ENCODE results near the gene RBMS3. TPM values are rescaled to one million over a fixed set of nuclear protein-coding genes. Genes with fewer than 3 reads are reported as not detected.
"Not testable (repeated sequence)": the region's sequence is repeated elsewhere in the genome, so short reads cannot be mapped to it uniquely, and the experiment has no call there.

Gene RBMS3
- total and polyA plus RNA-seq, 4 donors, result 29.1 to 86.7 (median 58.1) TPM

DNA sequence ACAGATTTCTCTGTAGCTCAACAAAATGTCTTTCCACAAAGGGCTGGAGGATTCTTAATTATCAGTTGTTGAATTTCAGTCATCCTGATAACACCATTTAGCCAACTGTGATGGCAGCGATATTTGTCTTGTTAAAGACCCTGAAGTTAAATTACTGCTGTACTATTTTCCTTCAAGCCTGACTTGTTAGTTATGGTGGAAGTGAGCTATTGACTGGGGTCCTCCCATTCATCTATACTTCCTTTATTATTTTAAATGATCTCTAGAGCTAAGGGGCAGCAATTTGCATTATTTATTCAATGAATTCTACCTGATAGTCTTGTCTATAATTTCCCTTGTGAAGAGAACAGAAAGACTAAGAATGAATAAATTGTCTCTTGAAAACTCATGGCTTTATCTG lies 64.1 kb downstream of the RBMS3 start:
- Histone ChIP-seq H3K27ac (ENCODE audit: low read depth, low read length) (no peak overlapping the region), H3K9me3 (ENCODE audit: control insufficient read depth, insufficient read depth, low read length) (no peaks in the 10 kb centered on the region), H3K27me3 (ENCODE audit: control insufficient read depth, insufficient read depth, low read length) (no peaks in the 10 kb centered on the region), H3K4me1 (ENCODE audit: control insufficient read depth, insufficient read depth, low read length) (no peaks in the 10 kb centered on the region), H3K36me3 (ENCODE audit: control insufficient read depth, insufficient read depth, low read length) (no peaks in the 10 kb centered on the region), H3K4me3 (ENCODE audit: low read depth, low read length) (no peak overlapping the region)
- DNase-seq (ENCODE audit: low read depth in 4 of 6, low spot score in 6 of 6), result peak in 1 of 6 donors; percentile 47
- WGBS (ENCODE audit: insufficient coverage), result no CpG with 5 or more reads among the region's 1 CpG

GRCh38 chr3:29345516-29346300 lies 64.8 kb downstream of the RBMS3 start:
- WGBS (ENCODE audit: insufficient coverage), result 17% methylated on average over 1 of the region's 3 CpGs

DNA sequence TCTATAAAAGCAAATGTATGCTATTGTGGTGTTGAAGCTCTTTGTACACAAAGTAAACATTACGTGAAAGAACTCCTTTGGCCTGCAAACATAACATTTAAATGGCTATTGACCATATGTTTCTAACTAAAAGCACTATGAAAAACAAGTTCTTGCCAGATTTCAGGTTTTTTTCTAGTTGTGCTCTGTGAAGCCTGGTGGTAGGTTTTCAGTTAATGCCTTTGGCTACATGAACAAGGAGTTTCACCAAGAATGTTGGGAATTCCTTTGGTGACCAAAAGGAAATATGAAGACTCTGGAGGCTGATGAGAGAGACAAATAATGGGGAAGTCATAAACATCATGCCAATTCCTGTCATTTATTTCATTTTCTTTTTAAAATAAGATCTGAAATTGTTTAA lies 66.0 kb downstream of the RBMS3 start:
- no peaks in the 10 kb centered on the region for H3K4me1 ChIP-seq (ENCODE audit: control insufficient read depth, insufficient read depth, low read length)
- peak in 1 of 6 donors; percentile 25 for DNase-seq (ENCODE audit: low read depth in 4 of 6, low spot score in 6 of 6)
- no peak overlapping the region for H3K27ac ChIP-seq (ENCODE audit: low read depth, low read length)
- H3K27me3 ChIP-seq (ENCODE audit: control insufficient read depth, insufficient read depth, low read length), result no peaks in the 10 kb centered on the region
- no peaks in the 10 kb centered on the region for H3K9me3 ChIP-seq (ENCODE audit: control insufficient read depth, insufficient read depth, low read length)
- no CpG with 5 or more reads among the region's 1 CpG for WGBS (ENCODE audit: insufficient coverage)
- no peaks in the 10 kb centered on the region for H3K36me3 ChIP-seq (ENCODE audit: control insufficient read depth, insufficient read depth, low read length)
- no peak overlapping the region for H3K4me3 ChIP-seq (ENCODE audit: low read depth, low read length)

More at GRCh38 chr3:29345516-29346300, 64.8 kb downstream of the RBMS3 start:
- Histone ChIP-seq H3K9me3 (ENCODE audit: control insufficient read depth, insufficient read depth, low read length) (no peaks in the 10 kb centered on the region), H3K27ac (ENCODE audit: low read depth, low read length) (no peak overlapping the region), H3K27me3 (ENCODE audit: control insufficient read depth, insufficient read depth, low read length) (no peaks in the 10 kb centered on the region), H3K36me3 (ENCODE audit: control insufficient read depth, insufficient read depth, low read length) (no peaks in the 10 kb centered on the region), H3K4me1 (ENCODE audit: control insufficient read depth, insufficient read depth, low read length) (no peaks in the 10 kb centered on the region), H3K4me3 (ENCODE audit: low read depth, low read length) (no peak overlapping the region)
- no peak for DNase-seq (ENCODE audit: low read depth in 4 of 6, low spot score in 6 of 6)

GRCh38 chr3:29347412-29347811 lies 66.5 kb downstream of the RBMS3 start:
- H3K27ac ChIP-seq (ENCODE audit: low read depth, low read length), result peak overlapping the region; percentile 6
- H3K4me1 ChIP-seq (ENCODE audit: control insufficient read depth, insufficient read depth, low read length), result no peaks in the 10 kb centered on the region
- no peaks in the 10 kb centered on the region for H3K36me3 ChIP-seq (ENCODE audit: control insufficient read depth, insufficient read depth, low read length)
- H3K9me3 ChIP-seq (ENCODE audit: control insufficient read depth, insufficient read depth, low read length), result no peaks in the 10 kb centered on the region
- WGBS (ENCODE audit: insufficient coverage), result 54% methylated on average over 3 of the region's 5 CpGs
- no peak overlapping the region for H3K4me3 ChIP-seq (ENCODE audit: low read depth, low read length)
- H3K27me3 ChIP-seq (ENCODE audit: control insufficient read depth, insufficient read depth, low read length), result no peaks in the 10 kb centered on the region
- DNase-seq (ENCODE audit: low read depth in 4 of 6, low spot score in 6 of 6), result no peak

- no peak overlapping the region for H3K27ac ChIP-seq (ENCODE audit: low read depth, low read length)
- no peaks in the 10 kb centered on the region for H3K9me3 ChIP-seq (ENCODE audit: control insufficient read depth, insufficient read depth, low read length)
- WGBS (ENCODE audit: insufficient coverage), result no CpG with 5 or more reads among the region's 4 CpGs
- H3K4me3 ChIP-seq (ENCODE audit: low read depth, low read length), result no peak overlapping the region
- H3K36me3 ChIP-seq (ENCODE audit: control insufficient read depth, insufficient read depth, low read length), result no peaks in the 10 kb centered on the region
- no peaks in the 10 kb centered on the region for H3K27me3 ChIP-seq (ENCODE audit: control insufficient read depth, insufficient read depth, low read length)
- DNase-seq (ENCODE audit: low read depth in 4 of 6, low spot score in 6 of 6), result no peak
- H3K4me1 ChIP-seq (ENCODE audit: control insufficient read depth, insufficient read depth, low read length), result no peaks in the 10 kb centered on the region
These were observed 67.4 kb downstream of the RBMS3 start for GRCh38 chr3:29348316-29348715.

DNA sequence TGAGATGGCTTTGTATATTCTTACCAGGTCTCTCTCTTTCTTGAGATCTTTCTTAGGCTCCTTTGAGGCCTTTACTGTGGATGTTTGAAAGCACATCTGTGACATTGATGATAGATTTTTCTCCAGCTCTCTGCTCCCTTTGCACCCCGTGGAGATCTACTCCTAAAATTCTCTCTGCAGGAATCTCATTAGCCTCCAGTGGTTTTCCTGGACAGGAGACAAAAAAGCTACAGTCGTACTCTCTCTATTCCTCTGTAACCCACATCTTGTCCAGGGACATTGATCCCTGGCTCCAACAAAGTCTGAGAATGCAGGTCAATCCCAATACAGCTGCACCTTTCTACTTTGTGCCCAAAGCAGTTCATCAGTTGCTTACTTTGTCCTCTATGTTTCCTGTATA lies 68.2 kb downstream of the RBMS3 start:
- DNase-seq (ENCODE audit: low read depth in 4 of 6, low spot score in 6 of 6), result no peak
- H3K36me3 ChIP-seq (ENCODE audit: control insufficient read depth, insufficient read depth, low read length), result no peaks in the 10 kb centered on the region
- H3K27me3 ChIP-seq (ENCODE audit: control insufficient read depth, insufficient read depth, low read length), result no peaks in the 10 kb centered on the region
- H3K27ac ChIP-seq (ENCODE audit: low read depth, low read length), result no peak overlapping the region
- no peak overlapping the region for H3K4me3 ChIP-seq (ENCODE audit: low read depth, low read length)
- no peaks in the 10 kb centered on the region for H3K4me1 ChIP-seq (ENCODE audit: control insufficient read depth, insufficient read depth, low read length)
- 73% methylated on average over 2 of the region's 2 CpGs for WGBS (ENCODE audit: insufficient coverage)
- no peaks in the 10 kb centered on the region for H3K9me3 ChIP-seq (ENCODE audit: control insufficient read depth, insufficient read depth, low read length)

DNA sequence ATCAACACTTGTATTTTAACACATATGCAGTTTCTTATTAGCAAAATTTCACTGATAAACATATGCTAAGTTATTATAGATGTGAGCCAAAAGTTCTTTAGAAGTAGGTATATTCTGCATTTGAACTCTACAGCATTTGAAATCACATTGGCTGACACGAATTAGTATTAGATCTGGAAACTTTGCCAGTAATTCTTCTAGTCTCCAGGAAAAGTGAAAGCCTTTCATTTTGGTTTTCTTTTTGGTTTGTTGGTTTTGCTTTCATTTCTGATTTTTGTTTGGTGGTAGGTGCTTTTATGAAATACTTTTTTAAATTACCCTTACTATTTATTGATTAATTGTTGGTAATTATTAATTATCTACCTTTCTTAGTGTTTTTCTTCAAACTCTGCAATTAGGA lies 72.9 kb downstream of the RBMS3 start:
- Histone ChIP-seq H3K9me3 (ENCODE audit: control insufficient read depth, insufficient read depth, low read length) (no peaks in the 10 kb centered on the region), H3K4me3 (ENCODE audit: low read depth, low read length) (no peak overlapping the region), H3K27me3 (ENCODE audit: control insufficient read depth, insufficient read depth, low read length) (no peaks in the 10 kb centered on the region), H3K27ac (ENCODE audit: low read depth, low read length) (no peak overlapping the region), H3K36me3 (ENCODE audit: control insufficient read depth, insufficient read depth, low read length) (no peaks in the 10 kb centered on the region), H3K4me1 (ENCODE audit: control insufficient read depth, insufficient read depth, low read length) (no peaks in the 10 kb centered on the region)
- 80% methylated on average over 1 of the region's 1 CpG for WGBS (ENCODE audit: insufficient coverage)
- no peak for DNase-seq (ENCODE audit: low read depth in 4 of 6, low spot score in 6 of 6)

DNA sequence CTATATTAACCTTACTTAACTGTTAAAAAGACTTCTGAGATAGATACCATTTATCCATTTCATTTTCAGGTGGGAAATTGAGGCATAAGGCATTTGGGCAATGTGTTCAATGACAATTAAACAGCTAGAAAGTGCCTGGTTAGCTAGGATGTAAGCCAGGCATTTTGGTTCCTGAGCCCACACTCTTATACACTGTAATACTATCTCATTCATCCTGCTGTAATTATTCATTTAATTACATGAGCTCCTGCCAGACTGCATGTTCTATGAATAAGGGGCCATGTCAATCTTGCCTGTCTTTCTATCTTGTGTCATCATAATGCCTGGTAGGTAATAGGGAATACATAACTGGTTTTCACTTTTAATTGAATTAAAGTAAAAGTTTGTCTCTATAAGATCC lies 74.0 kb downstream of the RBMS3 start:
- no peaks in the 10 kb centered on the region for H3K27me3 ChIP-seq (ENCODE audit: control insufficient read depth, insufficient read depth, low read length)
- DNase-seq (ENCODE audit: low read depth in 4 of 6, low spot score in 6 of 6), result no peak

GRCh38 chr3:29356062-29356461 lies 75.2 kb downstream of the RBMS3 start:
- H3K4me3 ChIP-seq (ENCODE audit: low read depth, low read length), result no peak overlapping the region
- H3K9me3 ChIP-seq (ENCODE audit: control insufficient read depth, insufficient read depth, low read length), result no peaks in the 10 kb centered on the region
- no peak for DNase-seq (ENCODE audit: low read depth in 4 of 6, low spot score in 6 of 6)
- no peaks in the 10 kb centered on the region for H3K4me1 ChIP-seq (ENCODE audit: control insufficient read depth, insufficient read depth, low read length)
- no peaks in the 10 kb centered on the region for H3K36me3 ChIP-seq (ENCODE audit: control insufficient read depth, insufficient read depth, low read length)
- H3K27ac ChIP-seq (ENCODE audit: low read depth, low read length), result no peak overlapping the region
- H3K27me3 ChIP-seq (ENCODE audit: control insufficient read depth, insufficient read depth, low read length), result no peaks in the 10 kb centered on the region
- no CpG with 5 or more reads among the region's 3 CpGs for WGBS (ENCODE audit: insufficient coverage)

More for the DNA sequence above, 74.0 kb downstream of the RBMS3 start:
- H3K36me3 ChIP-seq (ENCODE audit: control insufficient read depth, insufficient read depth, low read length), result no peaks in the 10 kb centered on the region
- no peak overlapping the region for H3K27ac ChIP-seq (ENCODE audit: low read depth, low read length)
- no peaks in the 10 kb centered on the region for H3K9me3 ChIP-seq (ENCODE audit: control insufficient read depth, insufficient read depth, low read length)
- no peak overlapping the region for H3K4me3 ChIP-seq (ENCODE audit: low read depth, low read length)
- no peaks in the 10 kb centered on the region for H3K4me1 ChIP-seq (ENCODE audit: control insufficient read depth, insufficient read depth, low read length)

- no CpG with 5 or more reads among the region's 2 CpGs for WGBS (ENCODE audit: insufficient coverage)
- not testable (repeated sequence) for H3K4me1 ChIP-seq (ENCODE audit: control insufficient read depth, insufficient read depth, low read length); H3K9me3 ChIP-seq (ENCODE audit: control insufficient read depth, insufficient read depth, low read length)
These were observed 79.4 kb downstream of the RBMS3 start for GRCh38 chr3:29360289-29360688.

More at GRCh38 chr3:29360289-29360688, 79.4 kb downstream of the RBMS3 start:
- not testable (repeated sequence) for H3K27me3 ChIP-seq (ENCODE audit: control insufficient read depth, insufficient read depth, low read length); DNase-seq (ENCODE audit: low read depth in 4 of 6, low spot score in 6 of 6); H3K36me3 ChIP-seq (ENCODE audit: control insufficient read depth, insufficient read depth, low read length); H3K4me3 ChIP-seq (ENCODE audit: low read depth, low read length); H3K27ac ChIP-seq (ENCODE audit: low read depth, low read length)

Data from spinal cord (tissue), 10 donors.